Epithelial cell of proximal tubule (primary cell): ENCODE results near the gene MIER2. TPM values are rescaled to one million over a fixed set of nuclear protein-coding genes. Genes with fewer than 3 reads are reported as not detected.

Source experiments
- DNase-seq: peaks from one replicate; pipeline ENCODE4 v3.0.0-alpha.2; 2011; ENCODE audit warnings: low read depth
- H3K4me3 ChIP-seq: 2 replicates; pipeline ENCODE4 v1.5.1; 2011; ENCODE audit warnings: low read depth, mild to moderate bottlenecking, low read length
- total RNA-seq: library from RNA; depleted of rRNA; stranded (reverse); fragments of >200 nt; gene quantifications from 2 replicates; pipeline ENCODE4 v1.2.3, GENCODE V29; 2015
- TF ChIP-seq, protein P1 (sequence below): conservative IDR thresholded peaks from 2 replicates; pipeline ENCODE4 v1.5.1; 2012; ENCODE audit warnings: low read depth, mild to moderate bottlenecking, low read length

Gene MIER2
- total RNA-seq, 1 donor from 2014 or later, result 21.3 TPM

DNA sequence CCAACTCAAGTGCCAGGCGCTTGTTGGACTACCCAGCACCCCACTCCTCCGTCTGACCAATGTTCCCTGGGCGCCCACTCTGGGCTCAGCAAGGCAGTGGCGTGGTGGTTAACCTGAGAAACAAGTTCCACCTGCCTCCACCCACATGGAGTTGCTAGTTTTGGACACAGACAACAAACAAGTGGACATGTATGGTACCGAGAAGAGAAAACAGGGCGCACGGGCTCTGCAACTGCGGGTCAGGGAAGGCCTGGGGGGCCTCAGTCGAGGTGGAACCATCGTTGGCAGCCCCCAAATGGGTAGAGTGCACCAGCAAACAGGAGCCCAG lies 2.5 kb downstream of the MIER2 start:
- no peak for DNase-seq
- TF ChIP-seq, protein P1, sequence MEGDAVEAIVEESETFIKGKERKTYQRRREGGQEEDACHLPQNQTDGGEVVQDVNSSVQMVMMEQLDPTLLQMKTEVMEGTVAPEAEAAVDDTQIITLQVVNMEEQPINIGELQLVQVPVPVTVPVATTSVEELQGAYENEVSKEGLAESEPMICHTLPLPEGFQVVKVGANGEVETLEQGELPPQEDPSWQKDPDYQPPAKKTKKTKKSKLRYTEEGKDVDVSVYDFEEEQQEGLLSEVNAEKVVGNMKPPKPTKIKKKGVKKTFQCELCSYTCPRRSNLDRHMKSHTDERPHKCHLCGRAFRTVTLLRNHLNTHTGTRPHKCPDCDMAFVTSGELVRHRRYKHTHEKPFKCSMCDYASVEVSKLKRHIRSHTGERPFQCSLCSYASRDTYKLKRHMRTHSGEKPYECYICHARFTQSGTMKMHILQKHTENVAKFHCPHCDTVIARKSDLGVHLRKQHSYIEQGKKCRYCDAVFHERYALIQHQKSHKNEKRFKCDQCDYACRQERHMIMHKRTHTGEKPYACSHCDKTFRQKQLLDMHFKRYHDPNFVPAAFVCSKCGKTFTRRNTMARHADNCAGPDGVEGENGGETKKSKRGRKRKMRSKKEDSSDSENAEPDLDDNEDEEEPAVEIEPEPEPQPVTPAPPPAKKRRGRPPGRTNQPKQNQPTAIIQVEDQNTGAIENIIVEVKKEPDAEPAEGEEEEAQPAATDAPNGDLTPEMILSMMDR, result no peak
- no peak overlapping the region for H3K4me3 ChIP-seq

DNA sequence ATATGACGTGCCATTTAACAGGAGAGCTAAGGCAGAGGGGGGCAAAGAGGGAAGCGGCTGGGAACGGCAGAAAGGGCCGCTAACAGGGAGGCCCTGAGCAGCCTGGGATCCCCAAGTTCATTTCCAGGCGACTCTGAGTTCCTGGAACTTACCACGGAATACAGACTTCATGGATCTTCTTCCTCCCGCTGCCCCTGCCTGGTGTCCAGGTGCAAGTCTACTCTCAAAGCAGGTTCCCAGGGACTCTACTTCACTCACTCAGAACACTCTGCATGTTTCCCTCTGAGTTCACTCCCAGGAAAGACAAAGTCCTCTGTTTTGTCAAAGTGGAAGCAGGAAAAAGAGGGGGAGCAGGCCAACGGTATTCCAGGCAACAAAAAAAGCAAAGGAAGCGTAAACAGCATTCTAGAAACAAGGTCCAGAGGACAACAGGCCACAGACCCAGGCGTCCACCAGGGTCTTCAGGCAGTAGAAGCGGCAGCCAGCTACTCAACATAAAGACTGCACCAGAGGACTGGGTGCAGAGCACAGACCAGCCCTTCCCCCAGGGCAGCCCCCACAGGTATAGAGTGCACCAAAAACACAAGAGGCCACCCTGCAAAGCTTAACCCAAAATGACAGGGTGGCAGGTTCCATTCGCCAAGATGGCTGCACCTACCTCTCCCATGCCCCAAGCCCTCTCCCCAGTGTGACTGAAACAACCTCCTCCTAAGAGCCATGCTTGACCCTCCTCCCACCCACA lies 3.0 kb downstream of the MIER2 start:
- DNase-seq, result no peak
- H3K4me3 ChIP-seq, result no peak overlapping the region
- TF ChIP-seq, protein P1, result no peak

DNA sequence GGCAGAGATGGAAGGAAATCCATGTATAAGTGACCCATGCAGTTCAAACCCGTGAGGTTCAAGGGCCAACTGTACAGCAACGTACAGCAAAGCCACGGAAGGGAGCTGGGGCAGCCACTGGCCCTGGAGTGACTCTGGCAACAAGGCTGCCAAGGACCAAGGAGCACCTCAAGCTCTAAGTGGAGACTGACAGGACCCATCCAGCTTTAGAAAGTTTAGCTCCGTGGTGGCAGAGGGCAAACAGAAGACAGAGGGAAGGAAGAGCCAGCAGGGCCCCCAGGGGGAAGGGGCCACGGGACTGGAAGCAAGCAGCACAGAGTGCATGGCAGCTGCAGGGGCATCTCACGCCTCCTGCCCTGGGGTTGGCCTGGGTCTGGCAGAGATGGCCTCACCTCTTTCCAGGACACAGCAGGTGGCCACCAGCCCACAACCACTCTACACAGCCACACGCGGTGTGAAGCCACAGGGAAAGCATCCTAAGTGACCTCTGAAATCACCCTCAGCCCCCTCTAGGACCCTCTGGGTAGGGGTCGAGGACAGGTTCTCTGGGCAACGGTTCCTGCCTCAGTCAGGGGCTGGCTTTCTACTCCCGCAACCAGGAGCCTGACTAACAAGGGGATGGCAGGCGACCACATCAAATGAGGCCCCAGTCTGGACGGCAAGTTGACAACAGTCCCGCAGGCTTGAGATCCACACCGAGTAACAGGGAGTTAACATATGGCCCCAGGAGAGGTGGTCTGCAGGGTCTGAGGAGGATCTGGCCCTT lies 3.8 kb downstream of the MIER2 start:
- TF ChIP-seq, protein P1, result no peak
- no peak for DNase-seq
- no peak overlapping the region for H3K4me3 ChIP-seq

DNA sequence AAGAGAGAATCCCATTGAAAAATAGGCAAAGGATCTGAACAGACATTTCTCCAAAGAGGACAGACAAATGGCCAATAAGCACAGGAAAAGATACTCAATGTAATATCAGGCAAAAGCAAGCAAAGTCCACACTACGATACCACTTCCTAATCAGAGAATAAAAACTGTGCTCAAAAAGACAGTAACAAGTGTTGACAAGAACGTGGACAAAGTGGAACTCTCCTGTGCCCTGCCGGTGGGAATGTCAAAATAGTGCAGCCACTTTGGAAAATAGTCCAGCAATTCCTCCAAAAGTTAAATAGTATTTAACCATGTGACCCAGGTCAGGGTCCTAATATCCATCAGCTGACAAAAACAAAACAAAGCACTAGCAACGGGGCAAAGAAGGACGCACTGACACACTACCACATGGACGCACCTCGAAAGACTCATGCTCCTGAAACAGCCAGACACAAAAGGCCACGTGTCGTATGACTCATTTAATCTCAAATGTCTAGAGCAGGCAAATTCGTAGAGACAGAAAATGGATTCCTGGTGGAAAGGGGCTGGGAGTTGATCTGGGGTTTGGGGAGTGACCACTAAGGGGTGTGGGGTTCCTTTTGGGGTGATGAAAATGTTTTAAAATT lies 5.2 kb downstream of the MIER2 start:
- no peak for DNase-seq
- TF ChIP-seq, protein P1, result no peak
- no peak overlapping the region for H3K4me3 ChIP-seq

DNA sequence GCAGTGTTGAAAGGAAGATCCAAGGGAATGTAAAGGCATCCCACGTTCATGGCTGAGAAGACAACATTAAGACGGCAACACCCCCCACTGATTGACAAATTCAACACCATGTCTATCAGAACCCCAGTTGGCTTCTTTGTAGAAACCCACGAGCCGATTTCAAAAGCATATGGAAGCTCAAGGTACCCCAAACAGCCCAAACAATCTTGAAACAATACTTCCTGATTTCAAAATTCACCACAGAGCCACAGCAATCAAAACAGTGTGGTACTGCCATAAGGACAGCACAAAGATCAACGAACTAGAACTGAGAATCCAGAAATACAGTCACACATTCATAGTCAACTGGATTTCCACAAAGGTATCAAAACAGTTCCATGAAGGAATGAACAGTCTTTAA lies 6.2 kb downstream of the MIER2 start:
- DNase-seq, result no peak
- TF ChIP-seq, protein P1, result no peak
- no peak overlapping the region for H3K4me3 ChIP-seq

DNA sequence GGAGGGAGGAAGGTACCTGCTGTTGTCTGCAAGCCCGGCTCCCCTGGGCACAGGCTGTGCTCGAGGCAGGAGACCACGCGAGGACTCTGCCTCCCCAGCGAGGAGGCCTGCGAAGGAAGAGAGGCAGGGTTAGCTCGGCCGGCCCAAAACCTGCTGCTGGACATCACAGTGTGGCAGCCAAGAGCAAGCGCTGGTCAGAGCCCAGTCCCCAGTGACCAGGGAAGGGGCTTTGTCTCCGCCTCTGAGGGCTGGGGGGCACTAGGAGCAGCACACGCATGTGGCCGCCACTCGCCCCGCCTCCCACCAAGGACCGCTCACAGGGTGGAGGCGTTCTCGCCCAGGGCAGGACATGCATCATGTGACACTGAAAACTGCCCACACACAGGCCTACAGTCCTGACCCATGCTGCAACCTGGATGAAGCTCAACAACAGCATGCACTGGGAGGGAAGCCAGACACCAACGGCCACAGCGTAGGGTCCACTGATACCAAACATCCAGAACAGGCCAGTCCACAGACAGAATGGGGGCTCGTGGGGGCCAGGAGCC lies 8.5 kb downstream of the MIER2 start:
- TF ChIP-seq, protein P1, result no peak
- no peak for DNase-seq
- H3K4me3 ChIP-seq, result no peak overlapping the region
